ENCODE results near the gene EEPD1. TPM values are rescaled to one million over a fixed set of nuclear protein-coding genes. Genes with fewer than 3 reads are reported as not detected.

The EEPD1 gene
- total RNA-seq, 1 experiment from 2014 or later: 7.8 TPM

GRCh38 chr7:36306722-36307121 lies 153.7 kb downstream of the EEPD1 start:
- TF ChIP-seq TEAD1 (CRISPR knock-in tag; IDR thresholded peaks at IDR 0.05) (no peak), ZBTB21 (CRISPR knock-in tag; IDR thresholded peaks at IDR 0.05; ENCODE audit: borderline replicate concordance) (no peak), RELA (CRISPR knock-in tag; IDR thresholded peaks at IDR 0.05; ENCODE audit: borderline replicate concordance) (no peak), CTCF (IDR thresholded peaks at IDR 0.05) (no peak), ZNF121 (CRISPR knock-in tag; IDR thresholded peaks at IDR 0.05) (no peak), USF2 (CRISPR knock-in tag; IDR thresholded peaks at IDR 0.05) (no peak), ERG (CRISPR knock-in tag; IDR thresholded peaks at IDR 0.05) (no peak), ZNF317 (CRISPR knock-in tag; IDR thresholded peaks at IDR 0.05; ENCODE audit: borderline replicate concordance, low read depth) (no peak), JUN (CRISPR knock-in tag; IDR thresholded peaks at IDR 0.05) (no peak), CREM (CRISPR knock-in tag; IDR thresholded peaks at IDR 0.05) (no peak), HMGXB4 (CRISPR knock-in tag; IDR thresholded peaks at IDR 0.05) (no peak), ZSCAN18 (CRISPR knock-in tag; IDR thresholded peaks at IDR 0.05) (no peak), PREB (CRISPR knock-in tag; IDR thresholded peaks at IDR 0.05; ENCODE audit: borderline replicate concordance) (no peak), ARID4B (CRISPR knock-in tag; IDR thresholded peaks at IDR 0.05; ENCODE audit: borderline replicate concordance) (no peak), ESRRA (CRISPR knock-in tag; IDR thresholded peaks at IDR 0.05; ENCODE audit: borderline replicate concordance) (no peak), FOXJ3 (CRISPR knock-in tag; IDR thresholded peaks at IDR 0.05; ENCODE audit: borderline replicate concordance) (no peak), PRDM15 (CRISPR knock-in tag; IDR thresholded peaks at IDR 0.05) (no peak), ETV6 (CRISPR knock-in tag; IDR thresholded peaks at IDR 0.05) (no peak), ZMAT4 (CRISPR knock-in tag; IDR thresholded peaks at IDR 0.05) (no peak)
- H3K27me3 Mint-ChIP-seq (ENCODE audit: low read depth): no peaks in the 10 kb centered on the region
- no peak for DNase-seq (ENCODE audit: low spot score)
- no peaks in the 10 kb centered on the region; the same call in 1 of the 2 replicates for H3K36me3 Mint-ChIP-seq
- H3K27ac Mint-ChIP-seq: no peak overlapping the region
- no peak for ATAC-seq
- H3K4me1 Mint-ChIP-seq: peaks cover 27% of the 10 kb centered on the region
- no peaks in the 10 kb centered on the region for H3K9me3 Mint-ChIP-seq
- CTCF ChIA-PET: no interaction called here
- POLR2A ChIA-PET: no interaction called here
- no peak overlapping the region for H3K4me3 Mint-ChIP-seq
